Gastroesophageal sphincter (tissue), 4 donors: ENCODE measurements around the gene SMIM35. TPM values are rescaled to one million over a fixed set of nuclear protein-coding genes. Genes with fewer than 3 reads are reported as not detected.

Experiments
- ATAC-seq: fragments of 150-250 bp; one replicate; pipeline ENCODE4 v1.9.1; 2016; ENCODE audit warnings: mild to moderate bottlenecking, moderate library complexity
- H3K27ac ChIP-seq, 4 donors: fragments of 200-600 bp; sonication (generic) in 3 of 4; 1 replicate in 3 of 4; 2 replicates in 1 of 4; pipeline ENCODE4 v1.5.1; 2016 to 2019
- H3K27me3 ChIP-seq: fragments of 200-600 bp; sonication (generic); one replicate; pipeline ENCODE4 v1.5.1; 2019
- H3K36me3 ChIP-seq, 2 donors: fragments of 200-600 bp; sonication (generic); one replicate each; pipeline ENCODE4 v1.5.1; 2019; ENCODE audit warnings: control low read depth in 1 of 2
- H3K4me1 ChIP-seq, 3 donors: fragments of 200-600 bp; sonication (generic); 1 replicate in 2 of 3; 2 replicates in 1 of 3; pipeline ENCODE4 v1.5.1; 2016 to 2019; ENCODE audit warnings: control low read depth in 2 of 3
- H3K4me3 ChIP-seq, 2 donors: fragments of 200-600 bp; sonication (generic); one replicate each; pipeline ENCODE4 v1.5.1; 2019; ENCODE audit warnings: mild to moderate bottlenecking in 1 of 2, moderate library complexity in 1 of 2
- H3K9me3 ChIP-seq, 3 donors: fragments of 200-600 bp; sonication (generic); one replicate each; pipeline ENCODE4 v1.5.1; 2017 to 2019; ENCODE audit warnings: control low read depth in 2 of 3
- EP300 ChIP-seq: sonication (generic); formaldehyde crosslinking; IDR thresholded peaks from one replicate; pipeline ENCODE4 v1.6.1; 2017; ENCODE audit warnings: antibody characterized with exemption, mild to moderate bottlenecking
- POLR2A ChIP-seq, 2 donors: fragments of 450-650 bp; IDR thresholded peaks; one replicate each; pipeline ENCODE4 v1.6.1; 2017; ENCODE audit warnings: antibody characterized with exemption in 2 of 2, mild to moderate bottlenecking in 2 of 2, moderate library complexity in 1 of 2
- POLR2AphosphoS5 ChIP-seq: sonication (generic); formaldehyde crosslinking; IDR thresholded peaks from one replicate; pipeline ENCODE4 v1.6.1; 2017; ENCODE audit warnings: antibody characterized with exemption
- WGBS, 2 donors: methylation state at CpG; one replicate each; pipeline ENCODE4 v1.1.5; 2018; ENCODE audit warnings: low coverage in 1 of 2; 5-methylcytosine and 5-hydroxymethylcytosine counted together
- total RNA-seq, 4 donors: library from RNA; depleted of rRNA; stranded (reverse); fragments of >200 nt; gene quantifications; one replicate each; pipeline ENCODE4 v1.1.0, GENCODE V29; 2016
- TF ChIP-seq, protein P1 (sequence below), 4 experiments: fragments of 200-600 bp in 2 of 4; fragments of 450-650 bp in 2 of 4; sonication (generic) in 1 of 4; IDR thresholded peaks; one replicate each; pipeline ENCODE4 v1.5.1; 2017 to 2019; ENCODE audit warnings: antibody characterized with exemption in 4 of 4, mild to moderate bottlenecking in 2 of 4, moderate library complexity in 2 of 4

The SMIM35 gene
- under 1 TPM in 1 of 4 donors, not detected in 3; 0.13 TPM for total RNA-seq

DNA sequence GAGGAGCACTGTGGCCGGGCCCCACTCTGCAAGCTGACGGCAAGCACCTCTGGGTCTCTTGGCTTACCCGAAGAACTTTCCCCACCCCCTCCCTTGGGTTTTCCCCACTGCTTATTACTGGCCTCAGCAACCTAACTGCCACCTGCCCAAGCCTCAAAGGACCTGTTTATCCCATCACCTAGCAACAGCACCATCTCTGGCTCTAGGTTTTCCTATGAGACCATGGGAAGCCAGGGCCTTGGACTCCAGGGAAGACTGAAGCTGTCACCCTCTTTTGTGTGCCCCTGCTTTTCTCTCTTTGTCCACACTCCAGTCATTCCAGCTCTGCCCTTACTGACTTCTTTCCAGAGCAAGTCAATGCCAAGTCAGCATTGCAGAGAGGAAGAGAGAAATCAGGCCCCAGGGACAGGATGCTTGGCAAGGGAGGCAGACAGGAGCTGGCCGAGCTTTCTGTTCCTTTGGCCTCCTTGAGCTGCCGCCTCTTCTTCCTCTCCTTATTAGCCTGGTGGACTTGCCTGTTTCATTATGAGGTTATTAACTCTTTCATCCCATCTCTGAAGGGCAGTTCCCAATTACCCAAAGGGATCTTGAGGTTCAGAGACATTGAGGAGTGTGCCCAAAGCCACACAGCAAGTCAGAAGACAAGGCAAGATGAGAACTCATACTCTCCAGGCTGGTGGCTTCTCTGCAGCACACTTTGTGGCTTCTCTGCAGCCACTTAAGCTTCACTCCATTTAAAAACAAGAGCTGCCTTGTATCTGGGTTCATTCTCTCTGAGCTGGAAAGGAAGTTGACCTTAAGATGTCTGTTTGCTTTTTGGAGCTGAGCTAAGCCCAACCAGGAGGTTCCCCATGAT, at the start of gene SMIM35:
Gene SMIM35 (minus strand): TSS at position 51 of the 856 bp plus-strand sequence. CDS start 206 bp downstream, outside the sequence.
- H3K27me3 ChIP-seq = peaks cover 9% of the 10 kb centered on the region
- no peak within 1 kb of the TSS for H3K4me3 ChIP-seq
- peaks cover 0 to 21% (median 5%) of the 10 kb centered on the region in 3 donors for H3K4me1 ChIP-seq
- no peaks in the 10 kb centered on the region for H3K36me3 ChIP-seq
- peaks cover 0 to 18% (median 0%) of the 10 kb centered on the region in 3 donors for H3K9me3 ChIP-seq
- no peak within 1 kb of the TSS for H3K27ac ChIP-seq
- 72 to 75% methylated on average over 3 to 4 of the region's 5 CpGs for WGBS, 2 donors
- TF ChIP-seq, protein P1, sequence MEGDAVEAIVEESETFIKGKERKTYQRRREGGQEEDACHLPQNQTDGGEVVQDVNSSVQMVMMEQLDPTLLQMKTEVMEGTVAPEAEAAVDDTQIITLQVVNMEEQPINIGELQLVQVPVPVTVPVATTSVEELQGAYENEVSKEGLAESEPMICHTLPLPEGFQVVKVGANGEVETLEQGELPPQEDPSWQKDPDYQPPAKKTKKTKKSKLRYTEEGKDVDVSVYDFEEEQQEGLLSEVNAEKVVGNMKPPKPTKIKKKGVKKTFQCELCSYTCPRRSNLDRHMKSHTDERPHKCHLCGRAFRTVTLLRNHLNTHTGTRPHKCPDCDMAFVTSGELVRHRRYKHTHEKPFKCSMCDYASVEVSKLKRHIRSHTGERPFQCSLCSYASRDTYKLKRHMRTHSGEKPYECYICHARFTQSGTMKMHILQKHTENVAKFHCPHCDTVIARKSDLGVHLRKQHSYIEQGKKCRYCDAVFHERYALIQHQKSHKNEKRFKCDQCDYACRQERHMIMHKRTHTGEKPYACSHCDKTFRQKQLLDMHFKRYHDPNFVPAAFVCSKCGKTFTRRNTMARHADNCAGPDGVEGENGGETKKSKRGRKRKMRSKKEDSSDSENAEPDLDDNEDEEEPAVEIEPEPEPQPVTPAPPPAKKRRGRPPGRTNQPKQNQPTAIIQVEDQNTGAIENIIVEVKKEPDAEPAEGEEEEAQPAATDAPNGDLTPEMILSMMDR (IDR thresholded peaks at IDR 0.05) = no peak
- TF ChIP-seq EP300 = no peak
- TF ChIP-seq POLR2AphosphoS5 = no peak
- TF ChIP-seq POLR2A (IDR thresholded peaks at IDR 0.05) = no peak
- ATAC-seq = no peak

DNA sequence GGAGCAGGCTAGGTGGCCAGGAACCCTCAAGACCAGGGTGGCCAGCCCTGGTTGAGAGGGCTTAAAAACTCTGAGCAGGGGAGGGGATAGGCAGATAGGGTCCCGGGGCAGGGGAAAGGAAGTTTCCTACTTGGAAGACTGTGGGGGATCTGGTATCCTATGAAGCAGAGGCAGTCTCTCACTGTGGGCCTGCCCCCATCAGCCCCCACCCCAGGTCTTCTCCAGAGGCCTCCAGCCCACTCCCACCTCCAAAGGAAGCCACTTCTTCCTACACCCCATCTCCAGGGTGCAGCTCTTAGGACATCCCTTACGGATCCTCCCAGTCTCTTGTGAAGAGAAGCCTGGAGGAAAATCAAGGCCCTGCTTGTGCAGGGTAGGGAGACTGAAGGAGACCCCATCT, 49.6 kb upstream of the SMIM35 start:
- Histone ChIP-seq H3K27ac (no peak overlapping the region), H3K36me3 (peaks cover 0 to 4% of the 10 kb centered on the region in 2 donors), H3K27me3 (peaks cover 68% of the 10 kb centered on the region), H3K9me3 (no peaks in the 10 kb centered on the region), H3K4me1 (no peaks in the 10 kb centered on the region), H3K4me3 (no peak overlapping the region)
- no peak for TF ChIP-seq POLR2A (IDR thresholded peaks at IDR 0.05)
- TF ChIP-seq POLR2AphosphoS5 = no peak
- TF ChIP-seq, protein P1 (IDR thresholded peaks at IDR 0.05) = no peak
- TF ChIP-seq EP300 = no peak
- ATAC-seq = no peak
- 60% methylated on average over 1 of the region's 2 CpGs; no CpG with 5 or more reads in 1 of the 2 donors for WGBS, 2 donors

DNA sequence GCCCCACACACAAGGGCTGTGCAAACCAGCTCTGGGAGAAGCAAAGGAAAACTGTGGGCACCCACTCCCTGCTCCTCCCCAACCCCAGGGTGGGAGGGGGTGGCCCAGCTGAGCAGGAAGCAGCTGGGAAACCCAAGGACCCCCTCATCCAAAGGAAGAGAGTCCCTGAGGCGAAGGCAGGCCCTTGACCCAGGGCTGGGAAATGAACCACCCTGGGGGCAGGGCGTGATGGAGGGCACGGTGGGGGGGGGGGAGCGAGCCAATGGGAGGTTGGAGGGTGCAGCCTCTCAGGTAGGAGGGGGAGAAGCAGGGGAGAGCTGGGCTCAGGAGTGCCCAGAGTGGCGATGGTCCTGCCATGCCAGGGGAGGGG, 49.0 kb upstream of the SMIM35 start:
- Histone ChIP-seq H3K27me3 (peaks cover 63% of the 10 kb centered on the region), H3K27ac (no peak overlapping the region), H3K9me3 (no peaks in the 10 kb centered on the region), H3K4me3 (no peak overlapping the region), H3K36me3 (peaks cover 0 to 4% of the 10 kb centered on the region in 2 donors), H3K4me1 (no peaks in the 10 kb centered on the region)
- WGBS, 2 donors = 35% methylated on average over 2 of the region's 5 CpGs; no CpG with 5 or more reads in 1 of the 2 donors
- TF ChIP-seq POLR2A (IDR thresholded peaks at IDR 0.05) (no peak), EP300 (no peak), POLR2AphosphoS5 (no peak)
- TF ChIP-seq, protein P1 (IDR thresholded peaks at IDR 0.05) = no peak
- ATAC-seq = no peak

DNA sequence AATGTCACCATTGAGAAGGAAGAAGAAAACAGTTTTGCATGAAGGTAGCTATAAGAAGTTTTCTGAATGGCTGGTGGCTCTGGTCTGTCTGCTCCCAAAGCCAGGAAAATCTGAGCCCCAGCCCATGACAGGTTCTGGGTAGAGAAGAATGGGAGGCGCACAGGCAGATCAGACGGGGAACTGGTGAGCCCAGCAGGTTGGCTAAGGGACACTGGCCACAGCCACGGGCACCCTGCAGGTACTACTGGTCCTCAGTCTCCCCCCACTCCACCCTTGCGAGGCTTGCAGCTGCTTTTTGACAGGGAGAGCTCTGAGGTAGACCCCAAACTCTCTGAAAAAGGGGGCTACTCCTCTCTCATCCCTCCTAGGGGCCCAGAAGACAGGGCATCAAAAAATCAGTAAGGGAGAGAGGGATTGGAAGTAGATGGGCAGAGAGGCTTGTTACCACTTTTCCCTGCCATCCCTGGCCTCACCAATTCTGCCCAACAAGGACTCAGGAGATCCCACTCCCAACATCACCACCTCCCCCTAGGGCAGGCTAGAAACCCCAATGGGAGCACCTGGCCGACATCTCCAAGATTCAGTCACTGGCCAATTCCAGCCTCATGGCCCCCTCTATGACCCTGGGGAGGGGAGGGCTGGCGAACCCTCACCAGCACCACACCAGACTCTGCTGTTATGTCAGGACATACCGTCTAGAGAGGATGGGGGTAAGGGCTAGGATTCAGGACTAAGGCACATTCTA, 48.5 kb upstream of the SMIM35 start:
- Histone ChIP-seq H3K4me1 (no peaks in the 10 kb centered on the region), H3K4me3 (no peak overlapping the region), H3K36me3 (peaks cover 0 to 4% of the 10 kb centered on the region in 2 donors), H3K9me3 (no peaks in the 10 kb centered on the region), H3K27ac (no peak overlapping the region), H3K27me3 (peaks cover 57% of the 10 kb centered on the region)
- WGBS, 2 donors = 93% methylated on average over 3 of the region's 7 CpGs; no CpG with 5 or more reads in 1 of the 2 donors
- TF ChIP-seq POLR2A (IDR thresholded peaks at IDR 0.05) (no peak), POLR2AphosphoS5 (no peak), EP300 (no peak)
- TF ChIP-seq, protein P1 (IDR thresholded peaks at IDR 0.05) = no peak
- no peak for ATAC-seq
